A549 (cell line): ENCODE measurements around the gene ARL15. TPM values are rescaled to one million over a fixed set of nuclear protein-coding genes. Genes with fewer than 3 reads are reported as not detected.

Experiments
- ATAC-seq, 2 experiments: fragments of 200-7000 bp in 1 of 2; fragments of >200 bp in 1 of 2; cut with Nextera tagmentation in 1 of 2; cut with Tn5 transposase in 1 of 2; 3 replicates each; pipeline versions ENCODE4 v1.8.0 to v1.9.1; 2018 to 2020; ENCODE audit warnings: mild to moderate bottlenecking in 1 of 2, moderate library complexity in 1 of 2
- CTCF ChIA-PET: fragments of 300-600 bp; sonication (Branson Sonifier 250); formaldehyde crosslinking; extraction: SDS; loops from one replicate; lab custom pipeline; 2021; ENCODE audit warnings: antibody characterized with exemption, inconsistent platforms; lab: Yijun Ruan, JAX
- POLR2A ChIA-PET: fragments of 350-600 bp; formaldehyde crosslinking; extraction: SDS; loops from one replicate; lab custom pipeline; 2021; ENCODE audit warnings: antibody characterized with exemption, inconsistent platforms; lab: Yijun Ruan, JAX
- DNase-seq, 2 experiments: peaks; one replicate each; pipeline versions ENCODE4 v3.0.0 to v3.0.0-alpha.2; 2011 to 2016; ENCODE audit warnings: low read depth in 1 of 2, low spot score in 1 of 2
- FAIRE-seq: peaks from 2 replicates; lab custom pipeline; 2011; peaks lifted over from hg19 to GRCh38; lab: Jason Lieb, UNC
- H3K27ac ChIP-seq, 2 experiments: fragments of >200 bp; sonication (Bioruptor Twin); formaldehyde crosslinking; 3 replicates each; pipeline ENCODE4 v1.5.1; 2016 to 2017
- H3K4me1 ChIP-seq: fragments of >200 bp; sonication (Bioruptor Twin); formaldehyde crosslinking; 3 replicates; pipeline ENCODE4 v1.6.1; 2016
- H3K4me2 ChIP-seq: fragments of >200 bp; sonication (Bioruptor Twin); formaldehyde crosslinking; 3 replicates; pipeline ENCODE4 v1.6.1; 2016
- H3K4me3 ChIP-seq: fragments of >200 bp; sonication (Bioruptor Twin); formaldehyde crosslinking; 3 replicates; pipeline ENCODE4 v1.5.1; 2016
- H3K9me3 ChIP-seq: fragments of >200 bp; sonication (Bioruptor Twin); formaldehyde crosslinking; 3 replicates; pipeline ENCODE4 v1.6.1; 2016
- BHLHE40 ChIP-seq: IDR thresholded peaks from 2 replicates; pipeline ENCODE4 v1.6.1; 2012; ENCODE audit warnings: low read depth, low read length, inconsistent platforms
- E2F6 ChIP-seq: IDR thresholded peaks from 2 replicates; pipeline ENCODE4 v1.6.1; 2012; ENCODE audit warnings: low read depth, borderline replicate concordance
- EP300 ChIP-seq, 2 experiments: fragments of >200 bp; sonication (Bioruptor Twin); formaldehyde crosslinking; IDR thresholded peaks; 2 replicates in 1 of 2; 3 replicates in 1 of 2; pipeline ENCODE4 v1.6.1; 2016 to 2017
- HDAC2 ChIP-seq: fragments of 200-600 bp; sonication (generic); IDR thresholded peaks from 2 replicates; pipeline ENCODE4 v1.6.1; 2016
- HOXA7 ChIP-seq: fragments of 250-450 bp; sonication (Bioruptor Pico); IDR thresholded peaks from 2 replicates; pipeline ENCODE4 v1.5.0; 2020; ENCODE audit warnings: mild to moderate bottlenecking, moderate library complexity
- JUN ChIP-seq, 2 experiments: fragments of >200 bp; sonication (Bioruptor Twin); formaldehyde crosslinking; IDR thresholded peaks; 2 replicates in 1 of 2; 3 replicates in 1 of 2; pipeline ENCODE4 v1.6.1; 2016 to 2017
- JUNB ChIP-seq: fragments of >200 bp; sonication (Bioruptor Twin); formaldehyde crosslinking; IDR thresholded peaks from 2 replicates; pipeline ENCODE4 v1.6.1; 2016
- KDM5A ChIP-seq: fragments of 200-600 bp; sonication (generic); IDR thresholded peaks from 2 replicates; pipeline ENCODE4 v1.6.1; 2016; ENCODE audit warnings: antibody characterized with exemption, mild to moderate bottlenecking
- MYC ChIP-seq: IDR thresholded peaks from 2 replicates; pipeline ENCODE4 v1.6.1; 2012; ENCODE audit warnings: mild to moderate bottlenecking, inconsistent platforms, low read length, improper control_type of control experiment, borderline replicate concordance
- RAD21 ChIP-seq, 2 experiments: fragments of >200 bp in 1 of 2; sonication (Bioruptor Twin) in 1 of 2; formaldehyde crosslinking in 1 of 2; IDR thresholded peaks in 1 of 2; conservative IDR thresholded peaks in 1 of 2; 2 replicates in 1 of 2; 3 replicates in 1 of 2; pipeline ENCODE4 v1.6.1; 2012 to 2018; ENCODE audit warnings: inconsistent platforms in 1 of 2
- RFX5 ChIP-seq: fragments of 450-650 bp; IDR thresholded peaks from 2 replicates; pipeline ENCODE4 v1.7.1; 2014; ENCODE audit warnings: antibody characterized with exemption, mild to moderate bottlenecking, moderate library complexity
- SMC3 ChIP-seq: fragments of >200 bp; sonication (Bioruptor Twin); formaldehyde crosslinking; IDR thresholded peaks from 3 replicates; pipeline ENCODE4 v1.6.1; 2018; ENCODE audit warnings: inconsistent platforms
- TP53 ChIP-seq: fragments of 250-450 bp; sonication (Bioruptor Pico); IDR thresholded peaks from 2 replicates; pipeline ENCODE4 v1.5.0; 2021; ENCODE audit warnings: mild to moderate bottlenecking, moderate library complexity
- ZFP36 ChIP-seq: fragments of 450-650 bp; IDR thresholded peaks from 2 replicates; pipeline ENCODE4 v1.6.1; 2014; ENCODE audit warnings: borderline replicate concordance; ENCODE audit not compliant: partially characterized antibody
- ZSCAN20 ChIP-seq: fragments of 250-450 bp; sonication (Bioruptor Pico); IDR thresholded peaks from 2 replicates; pipeline ENCODE4 v1.8.0; 2022; ENCODE audit warnings: mild to moderate bottlenecking, moderate library complexity
- WGBS: methylation state at CpG from one replicate; pipeline ENCODE4 v1.1.6; 2017; ENCODE audit errors: missing lambda C conversion rate; 5-methylcytosine and 5-hydroxymethylcytosine counted together
- polyA plus RNA-seq, 4 experiments: library from polyadenylated mRNA; depleted of rRNA in 3 of 4; stranded (reverse); fragments of >200 nt; fragmentation: RNase III in 1 of 4; extraction: RNeasy Plus Mini Kit Qiagen cat#74134 plus additional on column Dnase treatment in 1 of 4; gene quantifications; 2 replicates in 3 of 4; 3 replicates in 1 of 4; pipeline ENCODE4 v1.2.3, GENCODE V29; 2011 to 2017
- TF ChIP-seq, protein P1 (sequence below): fragments of 200-600 bp; sonication (generic); IDR thresholded peaks from 2 replicates; pipeline ENCODE4 v1.6.1; 2016; ENCODE audit warnings: antibody characterized with exemption, mild to moderate bottlenecking, moderate library complexity
- TF ChIP-seq, protein P2 (sequence below): fragments of 450-650 bp; IDR thresholded peaks from 2 replicates; pipeline ENCODE4 v1.6.1; 2014; ENCODE audit warnings: antibody characterized with exemption
- TF ChIP-seq, protein P3 (sequence below): fragments of 150-350 bp; IDR thresholded peaks from 2 replicates; pipeline ENCODE4 v1.6.1; 2014; ENCODE audit warnings: low read depth, mild to moderate bottlenecking, low read length
- TF ChIP-seq, protein P4 (sequence below): fragments of 250-450 bp; sonication (Bioruptor Pico); IDR thresholded peaks from 2 replicates; pipeline ENCODE4 v1.5.0; 2021; ENCODE audit warnings: mild to moderate bottlenecking, moderate library complexity, borderline replicate concordance
- TF ChIP-seq, protein P5 (sequence below): IDR thresholded peaks from 2 replicates; pipeline ENCODE4 v1.6.1; 2012

Gene ARL15
- polyA plus RNA-seq, 2 of the 4 experiments (the other 2 are of a cell fraction): 11.8 to 12.1 TPM

DNA sequence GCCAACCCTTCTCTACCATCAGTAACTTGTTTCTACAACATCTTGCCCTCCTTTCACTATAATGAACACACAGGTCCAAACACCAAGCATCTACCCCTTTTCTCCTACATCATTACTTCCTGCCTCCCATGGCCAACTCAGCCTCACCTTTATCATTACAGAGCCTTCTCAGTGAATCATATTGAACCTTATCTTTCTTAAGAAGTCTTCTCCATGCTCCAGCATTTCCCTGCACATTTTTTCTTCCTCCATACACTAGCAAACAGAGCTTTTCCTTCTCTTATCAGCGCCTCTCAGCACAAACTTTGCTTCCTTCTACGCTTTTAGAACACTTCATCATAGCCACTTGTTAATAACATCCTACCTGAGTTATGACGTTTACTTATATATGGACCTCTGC, 148.2 kb downstream of the ARL15 start:
- DNase-seq: no peak
- ChIA-PET POLR2A (no interaction called here), CTCF (interaction anchor here (1.0 kb wide), 1 partner anchor 457 kb away, joined by 3 read pairs; no protein-coding TSS in a partner anchor)
- no peak overlapping the region for H3K4me3 ChIP-seq
- TF ChIP-seq HOXA7 (CRISPR knock-in tag) (no peak), TP53 (no peak), JUN (IDR thresholded peaks at IDR 0.05) (no peak), MYC (no peak), RFX5 (no peak), BHLHE40 (no peak), KDM5A (no peak), ZFP36 (no peak), JUNB (no peak), RAD21 (conservative IDR thresholded peaks at IDR 0.05 in 1 of 2, IDR thresholded peaks at IDR 0.05 in 1 of 2) (no peak), EP300 (IDR thresholded peaks at IDR 0.05) (no peak), HDAC2 (no peak)
- TF ChIP-seq, protein P1, sequence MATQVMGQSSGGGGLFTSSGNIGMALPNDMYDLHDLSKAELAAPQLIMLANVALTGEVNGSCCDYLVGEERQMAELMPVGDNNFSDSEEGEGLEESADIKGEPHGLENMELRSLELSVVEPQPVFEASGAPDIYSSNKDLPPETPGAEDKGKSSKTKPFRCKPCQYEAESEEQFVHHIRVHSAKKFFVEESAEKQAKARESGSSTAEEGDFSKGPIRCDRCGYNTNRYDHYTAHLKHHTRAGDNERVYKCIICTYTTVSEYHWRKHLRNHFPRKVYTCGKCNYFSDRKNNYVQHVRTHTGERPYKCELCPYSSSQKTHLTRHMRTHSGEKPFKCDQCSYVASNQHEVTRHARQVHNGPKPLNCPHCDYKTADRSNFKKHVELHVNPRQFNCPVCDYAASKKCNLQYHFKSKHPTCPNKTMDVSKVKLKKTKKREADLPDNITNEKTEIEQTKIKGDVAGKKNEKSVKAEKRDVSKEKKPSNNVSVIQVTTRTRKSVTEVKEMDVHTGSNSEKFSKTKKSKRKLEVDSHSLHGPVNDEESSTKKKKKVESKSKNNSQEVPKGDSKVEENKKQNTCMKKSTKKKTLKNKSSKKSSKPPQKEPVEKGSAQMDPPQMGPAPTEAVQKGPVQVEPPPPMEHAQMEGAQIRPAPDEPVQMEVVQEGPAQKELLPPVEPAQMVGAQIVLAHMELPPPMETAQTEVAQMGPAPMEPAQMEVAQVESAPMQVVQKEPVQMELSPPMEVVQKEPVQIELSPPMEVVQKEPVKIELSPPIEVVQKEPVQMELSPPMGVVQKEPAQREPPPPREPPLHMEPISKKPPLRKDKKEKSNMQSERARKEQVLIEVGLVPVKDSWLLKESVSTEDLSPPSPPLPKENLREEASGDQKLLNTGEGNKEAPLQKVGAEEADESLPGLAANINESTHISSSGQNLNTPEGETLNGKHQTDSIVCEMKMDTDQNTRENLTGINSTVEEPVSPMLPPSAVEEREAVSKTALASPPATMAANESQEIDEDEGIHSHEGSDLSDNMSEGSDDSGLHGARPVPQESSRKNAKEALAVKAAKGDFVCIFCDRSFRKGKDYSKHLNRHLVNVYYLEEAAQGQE: no peak
- TF ChIP-seq, protein P2, sequence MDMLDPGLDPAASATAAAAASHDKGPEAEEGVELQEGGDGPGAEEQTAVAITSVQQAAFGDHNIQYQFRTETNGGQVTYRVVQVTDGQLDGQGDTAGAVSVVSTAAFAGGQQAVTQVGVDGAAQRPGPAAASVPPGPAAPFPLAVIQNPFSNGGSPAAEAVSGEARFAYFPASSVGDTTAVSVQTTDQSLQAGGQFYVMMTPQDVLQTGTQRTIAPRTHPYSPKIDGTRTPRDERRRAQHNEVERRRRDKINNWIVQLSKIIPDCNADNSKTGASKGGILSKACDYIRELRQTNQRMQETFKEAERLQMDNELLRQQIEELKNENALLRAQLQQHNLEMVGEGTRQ: no peak
- TF ChIP-seq, protein P3, sequence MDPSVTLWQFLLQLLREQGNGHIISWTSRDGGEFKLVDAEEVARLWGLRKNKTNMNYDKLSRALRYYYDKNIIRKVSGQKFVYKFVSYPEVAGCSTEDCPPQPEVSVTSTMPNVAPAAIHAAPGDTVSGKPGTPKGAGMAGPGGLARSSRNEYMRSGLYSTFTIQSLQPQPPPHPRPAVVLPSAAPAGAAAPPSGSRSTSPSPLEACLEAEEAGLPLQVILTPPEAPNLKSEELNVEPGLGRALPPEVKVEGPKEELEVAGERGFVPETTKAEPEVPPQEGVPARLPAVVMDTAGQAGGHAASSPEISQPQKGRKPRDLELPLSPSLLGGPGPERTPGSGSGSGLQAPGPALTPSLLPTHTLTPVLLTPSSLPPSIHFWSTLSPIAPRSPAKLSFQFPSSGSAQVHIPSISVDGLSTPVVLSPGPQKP: no peak
- TF ChIP-seq, protein P4, sequence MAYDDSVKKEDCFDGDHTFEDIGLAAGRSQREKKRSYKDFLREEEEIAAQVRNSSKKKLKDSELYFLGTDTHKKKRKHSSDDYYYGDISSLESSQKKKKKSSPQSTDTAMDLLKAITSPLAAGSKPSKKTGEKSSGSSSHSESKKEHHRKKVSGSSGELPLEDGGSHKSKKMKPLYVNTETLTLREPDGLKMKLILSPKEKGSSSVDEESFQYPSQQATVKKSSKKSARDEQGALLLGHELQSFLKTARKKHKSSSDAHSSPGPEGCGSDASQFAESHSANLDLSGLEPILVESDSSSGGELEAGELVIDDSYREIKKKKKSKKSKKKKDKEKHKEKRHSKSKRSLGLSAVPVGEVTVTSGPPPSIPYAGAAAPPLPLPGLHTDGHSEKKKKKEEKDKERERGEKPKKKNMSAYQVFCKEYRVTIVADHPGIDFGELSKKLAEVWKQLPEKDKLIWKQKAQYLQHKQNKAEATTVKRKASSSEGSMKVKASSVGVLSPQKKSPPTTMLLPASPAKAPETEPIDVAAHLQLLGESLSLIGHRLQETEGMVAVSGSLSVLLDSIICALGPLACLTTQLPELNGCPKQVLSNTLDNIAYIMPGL: no peak
- TF ChIP-seq, protein P5, sequence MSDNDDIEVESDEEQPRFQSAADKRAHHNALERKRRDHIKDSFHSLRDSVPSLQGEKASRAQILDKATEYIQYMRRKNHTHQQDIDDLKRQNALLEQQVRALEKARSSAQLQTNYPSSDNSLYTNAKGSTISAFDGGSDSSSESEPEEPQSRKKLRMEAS: no peak
- H3K4me2 ChIP-seq: no peak overlapping the region
- no peak for FAIRE-seq
- 88% methylated on average over 3 of the region's 3 CpGs for WGBS
- peaks cover 5% of the 10 kb centered on the region; the same call in 1 of the 3 replicates for H3K9me3 ChIP-seq
- peaks cover 10% of the 10 kb centered on the region for H3K4me1 ChIP-seq
- no peak for ATAC-seq
- H3K27ac ChIP-seq: no peak overlapping the region

DNA sequence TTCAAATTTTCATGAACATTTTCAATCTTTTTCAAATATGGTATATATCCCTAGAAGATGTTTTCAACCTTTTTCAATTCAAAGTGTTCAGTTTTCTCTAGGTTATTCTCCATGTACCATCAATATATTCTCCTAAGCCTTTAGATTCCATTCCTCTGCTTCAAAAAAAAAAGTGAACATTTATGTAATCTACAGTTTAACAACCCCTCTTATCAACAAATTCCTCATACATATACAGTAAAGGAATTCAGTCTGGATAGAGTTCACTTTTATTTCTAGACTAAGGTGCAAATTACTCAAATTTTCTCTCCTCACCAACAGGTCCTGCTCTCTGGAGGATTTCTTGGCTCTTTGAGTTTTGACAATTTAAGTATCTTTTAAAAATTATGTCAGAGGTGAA, 150.0 kb downstream of the ARL15 start:
- Histone ChIP-seq H3K4me3 (no peak overlapping the region), H3K27ac (no peak overlapping the region), H3K4me1 (peaks cover 10% of the 10 kb centered on the region), H3K9me3 (peaks cover 5% of the 10 kb centered on the region; the same call in 1 of the 3 replicates), H3K4me2 (no peak overlapping the region)
- POLR2A ChIA-PET: no interaction called here
- no peak for FAIRE-seq
- DNase-seq: no peak
- CTCF ChIA-PET: no interaction called here
- ATAC-seq: no peak
- TF ChIP-seq ZSCAN20 (CRISPR knock-in tag) (no peak), E2F6 (no peak), SMC3 (no peak), HDAC2 (no peak)
